HCT116 (cell line): Measurements from ENCODE around the gene TBXAS1. TPM values are rescaled to one million over a fixed set of nuclear protein-coding genes. Genes with fewer than 3 reads are reported as not detected.

ENCODE experiments used
- ATAC-seq: fragments of 200-7000 bp; cut with Tn5 transposase; 2 replicates; pipeline ENCODE4 v1.9.1; 2020; ENCODE audit warnings: mild to moderate bottlenecking, moderate library complexity
- BruUV-seq: library from RNA; stranded (reverse); fragments of 400-500 nt; replicated peaks from 2 replicates; lab custom pipeline; 2021; lab: Mats Ljungman, UMichigan
- CTCF ChIA-PET: fragments of 300-600 bp; sonication (Branson Sonifier 250); formaldehyde crosslinking; loops from one replicate; lab custom pipeline; 2021; ENCODE audit warnings: antibody characterized with exemption; lab: Charles Lee
- POLR2A ChIA-PET: fragments of 300-600, 350-600 bp; sonication (Branson Sonifier 250); formaldehyde crosslinking; loops from one replicate; lab custom pipeline; 2021; ENCODE audit warnings: antibody characterized with exemption; lab: Charles Lee
- RAD21 ChIA-PET, 2 experiments: fragments of 300-600 bp; sonication (Branson Sonifier 250); formaldehyde crosslinking; loops; one replicate each; lab custom pipeline; 2023; ENCODE audit warnings: low total read pairs in 2 of 2; ENCODE audit not compliant: uncharacterized antibody in 2 of 2, unreplicated experiment in 2 of 2, low non-redundant PET in 1 of 2; lab: Charles Lee
- DNase-seq: peaks from one replicate; pipeline ENCODE4 v3.0.0-alpha.2; 2010; ENCODE audit warnings: low read depth, low spot score
- H2AFZ ChIP-seq: fragments of 200-600 bp; shearing (Covaris generic), sonication (generic); 2 replicates; pipeline ENCODE4 v1.6.1; 2017; ENCODE audit warnings: low read depth, mixed run types, mixed read lengths, antibody characterized with exemption, low read length; ENCODE audit not compliant: poor library complexity, severe bottlenecking
- H3K27ac ChIP-seq: 2 replicates; pipeline ENCODE4 v1.5.1; 2012; ENCODE audit warnings: low read depth, low read length
- H3K27me3 ChIP-seq: fragments of 200-600 bp; sonication (generic); 2 replicates; pipeline ENCODE4 v1.6.1; 2016; ENCODE audit warnings: mixed run types, low read length, mixed read lengths; ENCODE audit not compliant: insufficient read depth
- H3K36me3 ChIP-seq, 2 experiments: fragments of 200-500 bp in 1 of 2; fragments of 200-600 bp in 1 of 2; sonication (Bioruptor generic) in 1 of 2; sonication (generic) in 1 of 2; 2 replicates each; pipeline versions ENCODE4 v1.5.1 to v1.6.1; 2014 to 2016; ENCODE audit warnings: low read length in 2 of 2, inconsistent platforms in 1 of 2, mixed read lengths in 1 of 2, mixed run types in 1 of 2; ENCODE audit not compliant: insufficient read depth in 2 of 2, control insufficient read depth in 1 of 2
- H3K4me1 ChIP-seq, 2 experiments: fragments of 200-600 bp in 1 of 2; sonication (generic) in 1 of 2; 2 replicates each; pipeline versions ENCODE4 v1.5.1 to v1.6.1; 2012 to 2017; ENCODE audit warnings: low read length in 2 of 2, inconsistent platforms in 1 of 2, mild to moderate bottlenecking in 1 of 2, mixed read lengths in 1 of 2, mixed run types in 1 of 2, moderate library complexity in 1 of 2; ENCODE audit not compliant: insufficient read depth in 2 of 2, control insufficient read depth in 1 of 2
- H3K4me2 ChIP-seq: fragments of 200-600 bp; sonication (generic); 2 replicates; pipeline ENCODE4 v1.6.1; 2017; ENCODE audit warnings: mixed run types, low read length, mixed read lengths
- H3K4me3 ChIP-seq, 2 experiments: fragments of 200-600 bp in 1 of 2; sonication (generic) in 1 of 2; replicated peaks in 1 of 2; 2 replicates each; pipeline ENCODE4 v1.5.1; 2011 to 2016; ENCODE audit warnings: low read length in 2 of 2, control low read depth in 1 of 2, low read depth in 1 of 2, mild to moderate bottlenecking in 1 of 2, mixed read lengths in 1 of 2, mixed run types in 1 of 2
- H3K79me2 ChIP-seq: fragments of 200-600 bp; sonication (generic); 2 replicates; pipeline ENCODE4 v1.6.1; 2017; ENCODE audit warnings: mild to moderate bottlenecking, mixed run types, low read length, moderate library complexity, mixed read lengths; ENCODE audit not compliant: insufficient read depth
- H3K9ac ChIP-seq: fragments of 200-600 bp; sonication (generic); 2 replicates; pipeline ENCODE4 v1.6.1; 2016; ENCODE audit warnings: low read length, mixed read lengths
- H3K9me2 ChIP-seq: fragments of 200-600 bp; sonication (generic), shearing (Covaris generic); 2 replicates; pipeline ENCODE4 v1.6.1; 2017; ENCODE audit warnings: mixed run types, mild to moderate bottlenecking, moderate library complexity; ENCODE audit not compliant: insufficient read depth
- H3K9me3 ChIP-seq, 2 experiments: fragments of 200-500 bp in 1 of 2; fragments of 200-600 bp in 1 of 2; sonication (Bioruptor generic) in 1 of 2; sonication (generic) in 1 of 2; 2 replicates each; pipeline ENCODE4 v1.6.1; 2014 to 2017; ENCODE audit warnings: low read length in 2 of 2, mixed read lengths in 2 of 2, inconsistent platforms in 1 of 2, low read depth in 1 of 2, mild to moderate bottlenecking in 1 of 2, mixed run types in 1 of 2, moderate library complexity in 1 of 2; ENCODE audit not compliant: control insufficient read depth in 1 of 2, insufficient read depth in 1 of 2
- H4K20me1 ChIP-seq: fragments of 200-600 bp; sonication (generic), shearing (Covaris generic); 2 replicates; pipeline ENCODE4 v1.6.1; 2017; ENCODE audit warnings: mixed run types, mild to moderate bottlenecking, moderate library complexity; ENCODE audit not compliant: insufficient read depth
- ATF3 ChIP-seq: IDR thresholded peaks from 2 replicates; pipeline ENCODE4 v1.6.1; 2012
- EZH2 ChIP-seq: fragments of 200-600 bp; sonication (generic); IDR thresholded peaks from 2 replicates; pipeline ENCODE4 v1.6.1; 2017; ENCODE audit warnings: antibody characterized with exemption, mixed run types
- MAX ChIP-seq: IDR thresholded peaks from 2 replicates; pipeline ENCODE4 v1.6.1; 2012
- SP1 ChIP-seq: IDR thresholded peaks from 2 replicates; pipeline ENCODE4 v1.6.1; 2012; ENCODE audit warnings: low read depth
- SRF ChIP-seq: IDR thresholded peaks from 2 replicates; pipeline ENCODE4 v1.6.1; 2012; ENCODE audit warnings: low read depth
- TCF7L2 ChIP-seq: IDR thresholded peaks from 2 replicates; pipeline ENCODE4 v1.7.0; 2011; ENCODE audit warnings: borderline replicate concordance, inconsistent platforms; ENCODE audit not compliant: insufficient read depth, insufficient read length; ENCODE audit errors: extremely low read depth
- YY1 ChIP-seq: IDR thresholded peaks from 2 replicates; pipeline ENCODE4 v1.6.1; 2011; ENCODE audit warnings: low read length, low read depth, moderate library complexity, mild to moderate bottlenecking; ENCODE audit not compliant: insufficient replicate concordance; ENCODE audit errors: extremely low read depth
- ZBTB33 ChIP-seq: IDR thresholded peaks from 2 replicates; pipeline ENCODE4 v1.6.1; 2011; ENCODE audit warnings: mild to moderate bottlenecking, low read length, moderate library complexity; ENCODE audit not compliant: insufficient replicate concordance; ENCODE audit errors: extremely low read depth
- ZNF274 ChIP-seq: fragments of 200-500 bp; sonication (Bioruptor generic); IDR thresholded peaks from 2 replicates; pipeline ENCODE4 v1.6.1; 2014; ENCODE audit warnings: mild to moderate bottlenecking, low read depth, low read length, inconsistent platforms
- intact Hi-C: fragments of 100-400 bp; cut with micrococcal nuclease; formaldehyde crosslinking; loops from 2 replicates; pipeline ENCODE4 v1.10.0; 2022
- total RNA-seq: library from RNA; stranded (reverse); gene quantifications from one replicate; pipeline ENCODE4 v1.2.1, GENCODE V29; 2021; ENCODE audit not compliant: unreplicated experiment

TBXAS1 gene
- total RNA-seq, 1 experiment from 2014 or later, result 1.4 TPM

GRCh38 chr7:140039066-140039465 lies 210.0 kb downstream of the TBXAS1 start:
- no peak overlapping the region for H3K9ac ChIP-seq
- no TSS peak for BruUV-seq
- H3K4me3 ChIP-seq, result no peak overlapping the region
- peaks cover 2 to 9% of the 10 kb centered on the region in 2 experiments; a peak in 2 of 4 replicates for H3K4me1 ChIP-seq
- H3K9me2 ChIP-seq, result no peaks in the 10 kb centered on the region
- no peak overlapping the region for H2AFZ ChIP-seq
- H3K36me3 ChIP-seq, result no peaks in the 10 kb centered on the region
- ATAC-seq (no peak), DNase-seq (no peak)
- no peak overlapping the region for H3K27ac ChIP-seq
- H3K27me3 ChIP-seq, result no peaks in the 10 kb centered on the region
- no peak overlapping the region for H3K4me2 ChIP-seq
- ChIA-PET POLR2A (no interaction called here), CTCF (no interaction called here), RAD21 (no interaction called here)
- H3K79me2 ChIP-seq, result no peaks in the 10 kb centered on the region
- H4K20me1 ChIP-seq, result no peaks in the 10 kb centered on the region
- intact Hi-C loops, result no loop called here
- TF ChIP-seq ZBTB33 (no peak), ZNF274 (no peak), YY1 (no peak), ATF3 (no peak), EZH2 (no peak), SRF (no peak), MAX (no peak), TCF7L2 (no peak), SP1 (no peak)
- H3K9me3 ChIP-seq, result no peaks in the 10 kb centered on the region
